ENCODE data around the gene SBF2. TPM values are rescaled to one million over a fixed set of nuclear protein-coding genes. Genes with fewer than 3 reads are reported as not detected.
A peak's percentile ranks its signal among the peaks of the same experiment; 100 is the strongest.

The SBF2 gene
- total RNA-seq, 4 donors from 2014 or later = 52.8 to 87.9 (median 62.4) TPM

DNA sequence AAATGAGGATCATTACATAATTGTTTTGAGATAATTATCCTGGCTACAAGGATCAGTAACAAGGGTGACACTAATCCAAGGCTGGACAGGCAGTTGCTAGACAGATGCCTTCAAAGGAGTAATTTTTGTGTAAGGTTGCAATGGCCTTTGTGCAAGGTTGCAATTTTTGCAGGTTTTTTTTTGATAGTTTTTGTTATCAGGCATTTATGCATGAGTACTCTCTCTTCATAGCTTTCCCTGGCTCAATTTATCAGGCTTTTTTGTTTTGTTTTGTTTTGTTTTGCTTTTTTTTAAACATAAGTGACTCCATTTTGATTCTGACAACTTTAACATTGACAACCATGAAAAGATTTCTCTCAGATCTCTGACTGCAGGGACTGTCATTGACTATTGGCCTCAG is 519.9 kb downstream of the SBF2 start:
- no peak for ATAC-seq
- Histone ChIP-seq H3K4me3 (no peak overlapping the region), H3K36me3 (peaks cover 0 to 8% of the 10 kb centered on the region in 2 donors), H3K27ac (peak overlapping the region in 1 of 4 donors; percentile 38), H3K9me3 (no peaks in the 10 kb centered on the region), H3K4me1 (peaks cover 0 to 13% (median 0%) of the 10 kb centered on the region in 3 donors), H3K27me3 (no peaks in the 10 kb centered on the region)
- no peak for TF ChIP-seq CTCF (IDR thresholded peaks at IDR 0.05)
- TF ChIP-seq EP300 (IDR thresholded peaks at IDR 0.05) = no peak
- no peak for TF ChIP-seq POLR2A (IDR thresholded peaks at IDR 0.05)
- no peak for TF ChIP-seq POLR2AphosphoS5 (IDR thresholded peaks at IDR 0.05)

- Histone ChIP-seq H3K4me1 (peaks cover 0 to 13% (median 0%) of the 10 kb centered on the region in 3 donors), H3K9me3 (no peaks in the 10 kb centered on the region), H3K27ac (no peak overlapping the region), H3K36me3 (peaks cover 0 to 6% of the 10 kb centered on the region in 2 donors), H3K4me3 (no peak overlapping the region), H3K27me3 (no peaks in the 10 kb centered on the region)
- 94 to 97% methylated on average over 2 of the region's 2 CpGs for WGBS, 2 donors (ENCODE audit: low coverage in 1 of 2)
- no peak for ATAC-seq
- TF ChIP-seq EP300 (IDR thresholded peaks at IDR 0.05) (no peak), POLR2AphosphoS5 (IDR thresholded peaks at IDR 0.05) (no peak), CTCF (IDR thresholded peaks at IDR 0.05) (no peak), POLR2A (IDR thresholded peaks at IDR 0.05) (no peak)
Observed at GRCh38 chr11:9773524-9773923, 520.5 kb downstream of the SBF2 start.

- WGBS, 2 donors (ENCODE audit: low coverage in 1 of 2) = 92% methylated on average over 4 of the region's 4 CpGs; no CpG with 5 or more reads in 1 of the 2 donors
- Histone ChIP-seq H3K36me3 (no peaks in the 10 kb centered on the region), H3K9me3 (no peaks in the 10 kb centered on the region), H3K4me3 (no peak overlapping the region), H3K27ac (no peak overlapping the region), H3K27me3 (no peaks in the 10 kb centered on the region), H3K4me1 (peaks cover 0 to 13% (median 0%) of the 10 kb centered on the region in 3 donors)
- ATAC-seq = no peak
- TF ChIP-seq POLR2AphosphoS5 (IDR thresholded peaks at IDR 0.05) (no peak), CTCF (IDR thresholded peaks at IDR 0.05) (no peak), EP300 (IDR thresholded peaks at IDR 0.05) (no peak), POLR2A (IDR thresholded peaks at IDR 0.05) (no peak)
Observed at GRCh38 chr11:9772218-9772617, 521.8 kb downstream of the SBF2 start.

- no peak overlapping the region for H3K27ac ChIP-seq
- no peak overlapping the region for H3K4me3 ChIP-seq
- H3K36me3 ChIP-seq = no peaks in the 10 kb centered on the region
- H3K27me3 ChIP-seq = no peaks in the 10 kb centered on the region
- no peaks in the 10 kb centered on the region for H3K9me3 ChIP-seq
- H3K4me1 ChIP-seq = peaks cover 0 to 15% (median 0%) of the 10 kb centered on the region in 3 donors
- 67% methylated on average over 1 of the region's 1 CpG; no CpG with 5 or more reads in 1 of the 2 donors for WGBS, 2 donors (ENCODE audit: low coverage in 1 of 2)
- ATAC-seq = no peak
- no peak for TF ChIP-seq POLR2AphosphoS5 (IDR thresholded peaks at IDR 0.05)
- TF ChIP-seq CTCF (IDR thresholded peaks at IDR 0.05) = no peak
- TF ChIP-seq EP300 (IDR thresholded peaks at IDR 0.05) = no peak
- no peak for TF ChIP-seq POLR2A (IDR thresholded peaks at IDR 0.05)
Observed at GRCh38 chr11:9771071-9771511, 522.9 kb downstream of the SBF2 start.

DNA sequence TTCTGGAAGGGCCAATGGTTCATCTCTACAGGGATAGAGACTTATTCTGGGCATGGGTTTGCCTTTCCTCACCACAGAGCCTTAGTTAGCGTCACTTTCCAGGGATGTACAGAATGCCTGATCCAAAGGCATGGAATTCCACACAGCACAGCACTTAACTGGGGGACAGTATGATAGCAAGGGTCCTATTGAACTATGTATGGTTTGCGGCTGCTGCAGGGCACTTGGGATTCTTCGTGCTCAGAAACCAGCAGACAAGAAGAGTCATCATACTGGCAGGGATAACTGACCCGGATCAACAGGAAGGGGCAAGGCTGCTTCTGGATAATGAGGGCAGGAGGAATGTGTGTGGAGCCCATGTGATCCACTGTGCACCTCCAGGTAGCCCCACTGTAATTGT is 524.4 kb downstream of the SBF2 start:
- TF ChIP-seq POLR2AphosphoS5 (IDR thresholded peaks at IDR 0.05) (no peak), CTCF (IDR thresholded peaks at IDR 0.05) (no peak), EP300 (IDR thresholded peaks at IDR 0.05) (no peak), POLR2A (IDR thresholded peaks at IDR 0.05) (no peak)
- H3K27me3 ChIP-seq = no peaks in the 10 kb centered on the region
- 100% methylated on average over 1 to 3 of the region's 4 CpGs for WGBS, 2 donors (ENCODE audit: low coverage in 1 of 2)
- H3K4me1 ChIP-seq = peaks cover 0 to 20% (median 8%) of the 10 kb centered on the region in 3 donors
- no peak overlapping the region for H3K27ac ChIP-seq
- no peaks in the 10 kb centered on the region for H3K9me3 ChIP-seq
- no peak overlapping the region for H3K4me3 ChIP-seq
- H3K36me3 ChIP-seq = no peaks in the 10 kb centered on the region
- ATAC-seq = no peak

All from gastroesophageal sphincter (tissue), 4 donors.